Activated CD4-positive, alpha-beta T cell treated with anti-CD3 and anti-CD28 coated beads, Interleukin-2, amount 50 U/mL, for 4 hours (primary cell): ENCODE measurements around the gene THADA.

Experiments used
- DNase-seq, 2 experiments: peaks; one replicate each; pipeline ENCODE4 v3.0.0-alpha.2; 2020

THADA gene

DNA sequence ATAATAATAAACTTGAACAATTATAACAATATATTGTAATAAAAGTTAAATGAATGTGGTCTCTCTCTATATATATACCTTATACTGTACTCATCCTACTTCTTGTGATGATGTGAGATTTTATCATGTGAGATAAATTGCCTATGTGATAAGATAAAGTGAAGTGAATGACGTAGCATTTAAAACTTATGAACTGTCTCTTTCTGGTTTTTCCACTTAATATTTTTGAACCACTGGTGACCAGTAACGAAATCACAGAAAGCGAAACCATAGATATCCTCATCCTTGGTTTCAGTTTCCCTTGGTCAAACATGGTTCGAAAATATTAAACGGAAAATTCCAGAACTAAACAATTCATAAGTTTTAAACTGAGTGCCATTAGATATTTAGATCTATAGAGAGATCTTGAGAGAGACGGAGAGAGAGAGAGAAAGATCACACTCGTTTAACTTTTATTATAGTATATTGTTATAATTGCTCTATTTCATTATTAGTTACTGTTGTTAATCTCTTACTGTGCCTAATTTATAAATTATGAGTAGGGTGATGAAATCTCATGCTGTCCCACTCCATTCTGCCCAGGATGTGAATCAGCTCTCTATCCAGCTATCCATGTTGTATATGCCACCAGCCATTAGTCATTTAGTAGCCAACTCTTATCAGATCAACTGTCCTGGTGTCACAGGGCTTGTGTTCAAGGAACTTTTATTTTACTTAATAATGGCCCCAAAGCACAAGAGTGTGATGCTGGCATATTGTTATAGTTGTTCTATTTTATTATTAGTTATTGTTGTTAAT, 156.8 kb downstream of the THADA start:
- no peak for DNase-seq

DNA sequence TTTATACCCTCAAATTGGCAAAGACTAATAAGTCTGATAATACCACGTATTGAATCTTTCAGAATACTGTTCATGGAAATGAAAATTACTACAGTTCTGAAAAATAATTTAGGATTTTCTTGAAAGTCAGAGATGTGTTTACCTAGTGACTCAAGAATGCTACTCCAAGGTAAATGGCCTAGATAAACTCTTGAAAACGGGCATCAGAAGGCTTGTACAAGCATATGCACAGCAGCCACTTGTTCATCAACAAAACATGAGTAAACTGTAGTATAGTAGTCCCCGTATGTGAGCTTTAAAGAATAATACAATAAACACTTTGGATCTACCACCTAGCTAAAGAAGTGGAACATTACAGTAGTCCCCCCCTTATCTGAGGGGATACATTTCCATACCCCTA, 157.5 kb downstream of the THADA start:
- DNase-seq = no peak

DNA sequence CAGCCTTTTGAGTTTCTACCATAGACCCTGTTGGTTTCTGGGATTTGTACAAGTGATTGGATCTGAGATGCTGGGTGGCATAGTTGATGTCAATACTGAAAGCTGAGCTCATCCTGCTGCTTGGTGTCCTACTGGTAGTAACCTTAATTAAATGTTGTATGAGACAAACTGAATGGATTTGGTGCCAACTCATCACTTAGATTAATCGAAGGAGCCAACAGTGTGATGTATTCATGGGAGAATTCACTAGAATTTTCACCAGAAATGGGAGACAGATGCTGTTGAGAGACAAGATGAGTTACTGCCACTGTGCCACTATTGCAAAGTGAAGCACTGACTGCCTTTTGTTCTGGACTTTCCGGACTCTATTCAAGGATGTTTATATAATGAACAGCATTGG, 158.5 kb downstream of the THADA start:
- DNase-seq = no peak

DNA sequence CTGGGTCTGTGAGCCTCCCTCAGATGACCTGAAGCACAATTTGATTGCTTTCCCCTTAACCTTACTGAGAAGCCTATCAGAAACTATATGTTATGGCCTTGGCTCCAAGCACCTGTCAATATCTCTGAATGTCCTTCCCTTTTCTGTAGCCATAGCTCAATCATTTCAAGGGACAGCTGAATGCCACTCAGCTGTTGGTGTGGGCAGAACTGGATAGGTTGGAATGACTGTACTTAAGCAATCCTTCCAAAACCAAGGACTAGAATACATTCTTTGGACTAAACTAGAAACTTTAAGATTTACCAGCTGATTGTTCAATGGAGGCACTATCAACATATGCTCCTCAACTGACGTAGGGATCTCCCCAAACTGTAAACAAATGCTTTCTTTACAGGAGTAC, 159.4 kb downstream of the THADA start:
- no peak for DNase-seq

DNA sequence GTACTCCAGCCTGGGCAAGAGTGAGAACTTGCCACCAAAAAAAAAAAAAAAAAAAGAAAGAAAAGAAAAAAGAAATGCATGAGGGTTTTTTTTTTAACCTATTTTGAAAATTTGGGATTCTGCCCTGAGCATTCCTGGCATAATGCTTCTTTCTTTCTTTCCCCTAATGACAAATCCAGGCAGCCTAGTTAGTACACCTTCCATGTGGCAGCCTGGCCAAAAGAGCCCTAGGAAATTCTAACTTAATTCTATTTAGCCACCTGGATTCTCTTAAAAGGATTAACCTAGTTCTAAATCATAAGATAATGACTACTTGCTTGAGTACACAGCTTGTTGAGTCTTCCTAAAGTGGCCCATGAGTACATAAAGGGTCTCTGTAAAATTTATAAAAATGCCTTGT, 160.1 kb downstream of the THADA start:
- no peak for DNase-seq

DNA sequence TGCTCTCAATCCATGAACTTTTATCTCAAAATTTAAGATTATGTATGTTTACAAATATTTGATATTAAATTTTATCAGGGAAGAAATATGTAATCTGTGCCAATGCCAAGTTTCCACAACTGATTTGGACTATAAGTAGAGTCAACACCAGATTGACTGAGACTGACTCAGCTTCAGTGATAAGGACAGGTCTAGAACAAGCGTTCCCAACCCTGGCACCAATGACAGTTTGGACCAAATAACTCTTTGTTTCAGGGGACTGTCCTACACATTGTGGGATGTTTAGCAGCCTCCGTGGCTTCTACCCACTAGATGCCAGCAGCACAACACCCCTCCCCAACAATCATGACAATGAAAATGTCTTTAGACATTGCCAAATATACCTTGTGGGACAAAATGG, 165.3 kb downstream of the THADA start:
- DNase-seq = no peak

DNA sequence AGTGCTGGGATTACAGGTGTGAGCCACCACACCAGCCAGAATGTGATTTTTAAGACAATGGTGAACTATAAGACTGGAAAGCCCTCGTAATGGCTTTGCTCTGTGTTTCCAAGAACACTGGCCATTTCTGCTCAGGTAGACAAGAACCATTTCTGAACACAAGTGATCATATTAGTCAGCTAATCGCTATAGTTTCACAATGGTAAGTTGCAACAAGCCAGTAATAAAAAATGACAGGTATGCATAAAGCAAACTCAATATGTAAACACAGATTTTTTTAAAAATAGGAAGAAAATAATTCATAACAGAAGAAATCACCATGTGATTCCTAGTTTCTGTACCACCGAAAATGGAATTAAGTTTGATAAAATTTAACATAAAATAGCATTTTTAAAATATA, 166.5 kb downstream of the THADA start:
- no peak for DNase-seq

DNA sequence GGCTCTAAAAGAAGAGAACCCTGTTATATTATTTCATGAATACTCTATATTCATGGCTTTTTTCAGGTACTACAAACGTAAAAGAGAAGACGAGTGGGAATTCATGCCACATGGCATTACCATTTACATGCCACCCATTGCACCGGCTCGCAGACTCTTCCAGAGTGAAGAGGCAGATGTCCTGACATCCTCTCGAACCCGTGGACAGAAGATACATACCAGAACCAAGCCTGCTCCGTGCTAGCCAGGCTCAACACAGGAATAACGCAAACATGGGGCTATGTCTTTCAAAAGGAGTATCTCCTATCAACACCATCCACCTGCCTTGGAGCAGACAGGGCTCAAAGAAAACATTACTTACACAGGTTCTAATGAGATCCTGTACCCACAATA, 168.8 kb downstream of the THADA start:
- DNase-seq = no peak

DNA sequence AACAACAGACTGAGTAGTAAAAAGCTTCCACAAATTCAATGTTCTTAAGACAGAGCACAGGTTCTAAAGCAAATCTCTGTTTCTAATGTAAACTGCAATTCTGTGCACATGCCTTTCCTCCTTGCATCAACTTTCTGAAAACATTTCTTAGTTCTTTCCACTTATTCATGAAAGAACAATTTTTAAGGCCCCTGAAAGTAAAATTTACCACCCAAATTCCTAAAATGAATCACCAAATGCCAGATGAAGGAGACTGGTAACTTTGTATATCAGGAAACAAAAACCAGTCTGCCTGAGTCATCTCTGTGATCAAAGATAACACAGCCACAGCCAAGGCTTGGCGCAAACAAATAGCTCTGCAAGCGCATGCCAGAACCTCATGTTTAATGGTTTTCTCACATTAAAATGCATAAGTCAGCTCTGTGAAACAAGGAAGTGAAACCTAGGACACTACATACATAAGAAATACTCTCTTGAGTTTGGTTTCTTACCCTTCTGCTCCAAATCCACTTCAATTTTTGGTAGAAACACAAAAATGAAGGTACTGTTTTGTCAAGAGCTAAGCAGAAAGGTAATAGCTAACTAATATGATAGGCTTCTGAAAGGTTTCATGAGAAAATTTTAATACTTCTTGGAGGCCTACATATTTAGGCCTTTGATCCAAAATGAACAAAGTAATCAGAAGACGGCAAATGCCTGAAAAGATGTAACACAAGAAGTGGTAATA, 169.4 kb downstream of the THADA start:
- peak; percentile 49 to 55 for DNase-seq

DNA sequence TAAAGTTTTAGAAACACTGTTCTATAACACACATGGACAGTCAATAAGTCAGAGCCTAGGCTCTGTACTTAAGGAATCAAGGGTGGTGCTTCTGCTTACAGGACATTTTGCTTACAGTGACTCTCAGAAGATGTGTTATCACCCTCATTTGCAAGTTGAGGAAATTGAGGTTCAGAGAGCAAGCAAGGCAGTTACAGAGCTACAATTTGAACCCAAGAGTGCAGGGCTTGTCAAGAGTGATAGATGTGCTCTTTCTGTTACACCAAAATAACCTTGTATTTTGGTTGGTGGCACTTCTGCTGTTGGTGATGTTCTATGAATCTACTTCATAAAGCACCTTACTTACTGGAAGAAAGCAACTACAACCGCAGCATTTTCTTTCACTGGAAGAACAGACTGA, 170.2 kb downstream of the THADA start:
- DNase-seq = no peak

DNA sequence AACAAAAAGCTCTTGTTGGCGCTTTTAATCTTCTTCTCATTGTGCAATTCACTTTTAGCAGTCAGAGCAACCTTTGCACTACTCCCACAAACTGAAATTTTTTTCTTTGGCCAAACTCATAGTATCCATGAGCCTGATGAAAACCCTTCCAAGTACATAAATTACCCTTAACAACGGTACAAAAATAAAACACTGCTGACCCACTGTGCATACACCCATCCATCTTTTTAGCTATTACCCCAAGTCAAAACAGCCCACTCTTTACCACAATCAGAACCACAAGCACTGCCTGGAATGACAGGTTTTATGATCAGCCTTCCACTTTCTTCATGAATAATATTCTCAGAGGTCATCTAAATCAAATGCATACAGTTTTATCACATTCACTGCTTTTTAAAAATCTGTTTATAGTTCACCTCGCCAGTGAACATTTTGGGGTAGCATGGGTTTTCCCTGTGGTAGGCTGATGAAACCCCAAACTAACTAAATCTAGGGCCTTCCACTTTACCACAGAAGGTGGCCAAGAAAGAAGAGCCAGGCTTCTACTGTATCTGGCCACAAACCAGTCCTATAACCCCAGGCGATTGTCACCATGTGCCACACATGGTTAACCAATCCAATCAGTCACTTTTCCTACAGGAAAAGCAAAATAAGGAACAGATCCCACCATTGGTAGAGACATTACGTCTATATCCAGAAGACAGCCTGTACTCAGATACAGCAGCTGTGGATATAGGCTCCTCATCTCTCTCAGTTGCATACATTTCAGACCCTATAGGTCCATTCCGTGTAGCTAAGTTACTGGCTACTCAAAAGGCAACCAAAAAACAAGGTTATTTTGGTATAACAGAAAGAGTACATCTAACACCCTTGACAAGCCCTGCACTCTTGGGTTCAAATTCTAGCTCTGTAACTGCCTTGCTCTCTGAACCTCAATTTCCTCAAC, 171.3 kb downstream of the THADA start:
- DNase-seq = no peak

DNA sequence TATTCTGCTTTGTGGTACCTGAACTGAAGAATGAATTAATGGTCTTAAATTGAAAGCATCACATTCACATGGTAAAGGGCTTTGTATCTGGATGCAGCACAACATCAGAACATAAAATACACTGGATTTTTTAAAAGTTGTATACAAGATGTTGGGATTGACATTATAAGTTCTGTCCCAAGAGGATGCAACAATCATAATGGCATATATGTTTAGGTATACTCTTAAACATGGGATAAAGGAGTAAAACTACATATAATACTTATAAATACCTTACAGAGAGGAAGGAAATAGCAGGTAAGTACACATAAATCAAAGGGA, 171.9 kb downstream of the THADA start:
- DNase-seq = no peak

DNA sequence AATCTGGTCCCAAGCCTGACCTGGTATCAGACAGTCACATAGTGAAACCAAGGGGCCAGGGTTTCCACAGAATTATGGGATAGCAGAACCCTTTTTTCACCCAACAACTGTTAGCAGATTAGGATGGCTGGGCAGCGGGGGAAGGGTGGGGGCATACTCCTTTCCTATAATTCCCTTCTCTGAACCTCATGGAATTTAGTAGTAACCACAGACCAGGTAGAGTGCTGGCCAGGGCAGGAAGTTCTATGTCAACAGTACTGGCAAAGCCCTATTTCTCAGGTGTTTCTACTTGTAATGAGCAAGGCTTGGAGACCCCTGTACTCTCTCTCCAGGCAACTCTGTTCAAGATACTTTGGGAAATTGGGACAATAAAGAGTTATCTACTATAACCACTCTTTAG, 174.6 kb downstream of the THADA start:
- DNase-seq = no peak

DNA sequence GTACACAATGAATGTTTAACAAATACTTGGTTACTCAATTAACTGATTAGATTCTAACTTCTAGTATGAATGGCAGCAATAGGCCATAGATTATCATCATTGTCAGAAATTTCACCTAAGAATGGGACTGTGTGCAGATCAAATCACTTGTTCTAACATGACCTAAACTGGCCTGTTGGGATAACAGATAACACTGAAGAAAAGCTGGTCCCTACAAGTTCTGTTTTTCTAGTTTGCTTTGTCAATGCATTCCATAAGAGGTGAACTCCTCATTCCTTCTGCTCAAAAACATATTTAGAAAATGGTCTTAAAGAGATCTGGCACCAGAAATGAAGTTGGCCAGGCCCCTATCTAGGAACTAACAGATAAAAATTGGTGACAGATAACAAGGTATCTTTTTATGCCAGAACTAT, 175.4 kb downstream of the THADA start:
- DNase-seq = no peak

DNA sequence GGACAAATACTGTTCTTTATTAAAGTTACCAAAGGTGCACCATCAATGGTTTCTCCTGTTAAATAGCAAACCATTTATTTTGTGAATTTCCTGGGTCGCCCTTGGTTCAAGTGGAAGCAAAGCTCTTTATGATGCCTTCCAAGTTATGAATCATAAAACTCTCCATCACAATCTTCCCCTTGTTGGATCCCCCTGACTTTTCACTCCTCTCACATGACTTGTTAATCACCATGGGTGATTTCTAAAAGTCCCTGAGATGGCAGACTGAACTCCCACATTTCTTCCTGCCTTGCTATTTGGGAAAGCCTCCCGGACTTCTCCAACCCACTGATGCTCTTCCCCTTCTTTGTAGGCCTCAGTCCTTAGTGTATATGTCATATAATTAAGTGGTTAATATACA, 176.0 kb downstream of the THADA start:
- DNase-seq = no peak

DNA sequence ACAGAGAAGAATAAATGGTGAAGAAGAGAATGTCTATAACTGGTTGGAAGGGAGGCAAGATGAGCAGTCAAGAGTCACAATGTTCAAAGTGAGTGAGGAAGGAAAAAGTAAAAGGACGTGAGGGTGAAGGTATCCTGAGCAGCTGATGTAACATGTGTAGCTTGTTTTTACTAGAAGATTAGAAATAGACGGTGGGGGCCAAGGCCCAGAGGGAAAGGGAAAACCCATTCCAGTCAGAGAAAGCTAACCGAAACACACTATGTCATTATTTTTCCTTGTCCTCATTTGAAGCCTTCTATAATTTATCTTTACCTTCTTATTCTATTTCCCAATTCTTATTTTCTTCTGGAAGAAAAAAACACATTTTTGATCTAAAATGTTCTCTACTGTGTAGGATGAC, 176.6 kb downstream of the THADA start:
- DNase-seq = no peak

DNA sequence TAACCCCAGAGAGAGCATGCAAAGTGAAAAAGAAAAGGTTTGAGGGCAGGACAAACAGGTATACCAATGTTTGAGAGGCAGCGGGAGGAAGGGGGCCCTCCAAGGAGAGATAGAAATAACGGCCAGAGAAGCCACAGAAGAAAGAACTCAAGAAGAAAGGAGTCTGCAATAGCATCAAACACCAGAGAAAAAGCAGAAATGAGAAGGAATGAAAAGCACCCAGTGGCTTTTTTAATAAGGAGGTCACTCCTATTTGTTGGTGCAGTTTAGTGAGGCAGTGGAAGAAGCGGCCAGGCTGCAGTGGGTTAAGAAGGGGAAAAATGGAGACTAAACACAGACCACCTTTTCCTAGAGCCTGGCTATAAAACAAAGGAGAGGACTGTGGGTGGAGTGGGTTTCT, 177.2 kb downstream of the THADA start:
- no peak for DNase-seq

DNA sequence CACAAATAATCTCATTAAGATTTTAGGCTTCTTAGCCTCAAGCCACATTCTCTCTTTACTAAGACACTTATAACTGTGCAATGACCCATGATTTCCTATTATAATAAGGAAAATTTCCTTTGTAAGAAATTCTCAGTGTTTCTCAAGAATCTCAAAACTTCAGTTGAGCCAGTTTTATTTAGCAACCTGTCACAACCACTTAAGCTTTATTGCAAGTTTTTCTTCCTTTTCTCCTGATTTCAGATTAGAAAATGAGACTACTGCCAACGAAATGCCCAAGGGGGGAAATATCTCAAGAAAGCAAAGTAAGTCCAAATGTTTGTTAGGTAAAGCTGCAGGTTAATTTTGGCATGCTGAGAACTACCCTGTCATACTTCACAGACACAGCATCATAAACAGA, 178.5 kb downstream of the THADA start:
- DNase-seq = no peak

DNA sequence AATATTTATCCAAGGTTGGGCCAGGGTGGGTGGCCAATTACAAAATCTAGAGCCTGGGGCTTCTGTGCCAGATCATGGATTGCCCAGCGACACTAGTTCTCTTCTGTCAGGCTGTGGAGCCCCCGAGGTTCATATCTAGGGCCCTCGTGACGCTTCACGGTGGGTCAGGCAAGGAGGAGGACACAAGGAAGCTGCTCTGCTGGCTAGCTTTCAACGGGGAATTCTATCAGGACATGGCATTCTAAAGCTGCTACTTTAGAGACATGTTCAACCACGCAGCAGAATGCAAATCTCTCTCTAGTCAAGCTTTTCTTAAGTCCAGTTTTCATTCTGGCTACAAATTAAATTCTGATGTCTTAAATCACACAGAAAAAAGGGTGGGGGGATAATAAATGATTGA, 180.2 kb downstream of the THADA start:
- no peak for DNase-seq

DNA sequence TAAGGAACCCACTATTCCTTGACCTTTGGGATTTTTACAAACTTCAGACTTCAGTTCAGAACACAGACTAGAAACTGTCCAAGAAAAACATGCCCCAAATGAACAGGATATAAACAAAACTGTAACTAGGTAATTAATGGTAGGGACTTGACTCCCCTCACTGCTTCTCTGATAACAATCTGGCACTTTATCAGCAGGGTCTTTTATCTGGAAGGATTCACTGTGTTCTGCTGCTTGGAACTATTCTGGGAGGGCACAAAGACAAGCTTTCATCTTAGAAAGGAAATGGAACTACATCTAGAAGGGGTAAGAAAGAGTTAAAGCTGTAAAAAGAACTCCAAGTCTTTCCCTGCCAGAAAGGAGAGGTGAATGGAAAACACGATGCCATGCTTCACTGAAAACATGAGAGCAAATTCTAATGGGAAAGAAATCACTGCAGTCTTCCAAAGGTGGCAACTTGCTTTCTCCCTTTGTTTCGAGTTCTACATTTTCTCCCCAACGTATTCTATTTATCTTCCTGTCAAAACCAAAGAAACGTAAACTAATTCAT, 181.2 kb downstream of the THADA start:
- DNase-seq = no peak

DNA sequence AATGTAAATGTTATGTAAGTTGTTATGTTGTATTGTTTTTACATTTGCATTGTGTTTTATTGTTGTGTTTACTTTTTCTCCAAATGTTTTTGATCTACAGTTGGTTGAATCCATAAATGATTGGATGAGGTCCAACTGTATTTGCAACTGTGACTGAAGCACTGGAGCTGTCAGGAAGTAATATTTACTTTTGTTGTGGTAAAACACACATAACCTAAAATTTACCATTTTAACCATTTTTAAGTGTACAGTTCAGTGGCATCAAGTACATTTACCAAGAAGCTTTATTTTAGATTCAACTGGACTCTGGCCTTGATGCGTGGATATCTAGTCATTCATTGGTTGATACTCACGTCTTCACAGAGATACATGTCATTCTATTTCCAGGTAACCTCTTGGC, 181.8 kb downstream of the THADA start:
- DNase-seq = no peak

DNA sequence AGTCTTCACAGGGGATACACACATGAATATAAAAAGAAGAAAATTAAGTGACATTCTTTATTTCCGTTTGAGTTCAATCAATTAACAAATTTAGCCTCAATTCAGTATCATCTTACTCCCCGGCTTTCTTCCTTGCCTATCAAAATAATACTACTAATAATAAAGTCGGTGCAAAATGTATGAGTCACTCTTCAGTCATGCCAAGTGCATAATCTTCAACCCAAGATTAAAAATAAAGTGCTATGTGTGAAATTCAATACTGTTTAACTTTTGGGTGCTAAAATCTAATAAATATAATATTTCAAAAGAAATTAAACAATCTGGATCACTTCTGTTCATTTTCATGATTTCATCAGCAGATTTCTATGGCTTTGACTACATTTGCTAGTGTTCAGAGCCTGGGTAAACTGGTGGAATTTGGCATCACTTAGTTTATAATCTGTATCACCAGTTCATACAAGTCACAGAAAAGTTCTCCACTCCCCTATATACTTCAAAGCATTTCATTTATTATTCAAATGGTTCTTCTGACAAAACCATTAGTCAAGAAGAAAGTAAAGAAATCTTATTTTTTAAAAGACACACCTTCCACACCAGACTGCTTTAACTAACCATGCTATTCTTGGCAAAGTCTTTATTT, 183.6 kb downstream of the THADA start:
- DNase-seq = no peak

DNA sequence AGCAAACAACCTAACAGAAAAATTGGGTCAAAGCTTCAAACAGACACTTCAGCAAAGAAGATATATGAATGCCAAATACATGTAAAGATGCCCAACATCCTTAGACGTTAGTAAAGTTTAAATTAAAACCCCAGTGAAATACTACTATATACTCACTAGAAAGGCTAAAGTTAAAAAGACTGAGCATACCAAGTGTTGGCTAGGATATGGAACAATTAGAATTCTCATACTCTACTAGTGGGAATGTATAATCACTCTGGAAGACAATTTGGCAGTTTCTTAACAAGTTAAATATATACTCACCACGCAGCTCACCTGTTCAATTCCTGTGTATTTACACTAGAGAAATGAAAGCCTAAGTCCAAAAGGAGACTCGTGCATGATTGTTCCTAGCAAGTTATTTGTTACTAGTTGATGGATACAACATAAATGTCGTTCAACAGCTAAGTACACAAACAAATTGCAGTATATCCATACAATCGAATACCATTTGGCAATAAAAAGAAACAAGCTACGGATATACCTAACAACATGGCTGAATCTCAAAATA, 185.7 kb downstream of the THADA start:
- DNase-seq = no peak
